HL-60 (cell line): Measurements from ENCODE around the gene GSTA5.

Source experiments
- DNase-seq, 2 experiments: peaks; one replicate each; pipeline ENCODE4 v3.0.0-alpha.2; 2010 to 2020; ENCODE audit warnings: low read depth in 1 of 2, low spot score in 1 of 2
- H3K27ac ChIP-seq: fragments of 250-450 bp; sonication (Bioruptor Pico); replicated peaks from 2 replicates; pipeline ENCODE4 v1.5.1; 2020; ENCODE audit warnings: mild to moderate bottlenecking, moderate library complexity
- H3K27me3 ChIP-seq: fragments of 250-450 bp; sonication (Bioruptor Pico); 2 replicates; pipeline ENCODE4 v1.5.1; 2021; ENCODE audit warnings: mild to moderate bottlenecking, moderate library complexity; ENCODE audit not compliant: insufficient read depth, poor library complexity, severe bottlenecking
- H3K4me3 ChIP-seq: replicated peaks from 2 replicates; pipeline ENCODE4 v1.5.1; 2011; ENCODE audit warnings: mild to moderate bottlenecking, control low read depth, low read length; ENCODE audit not compliant: insufficient read depth
- GABPA ChIP-seq: IDR thresholded peaks from 2 replicates; pipeline ENCODE4 v1.6.1; 2012; ENCODE audit warnings: low read depth
- POLR2AphosphoS5 ChIP-seq: IDR thresholded peaks from 2 replicates; pipeline ENCODE4 v1.6.1; 2012; ENCODE audit warnings: low read depth
- SPI1 ChIP-seq: IDR thresholded peaks from 2 replicates; pipeline ENCODE4 v1.6.1; 2012; ENCODE audit warnings: low read depth, mild to moderate bottlenecking, borderline replicate concordance
- long read RNA-seq: library from polyadenylated mRNA; unstranded; transcript quantifications from one replicate; pipeline ENCODE4 v2.0.0, GENCODE V29; 2020
- TF ChIP-seq, protein P1 (sequence below): IDR thresholded peaks from one replicate; pipeline ENCODE4 v1.5.1; 2011; ENCODE audit warnings: low read length, control low read depth, inconsistent platforms; ENCODE audit not compliant: insufficient read depth
- TF ChIP-seq, protein P2 (sequence below): IDR thresholded peaks from 2 replicates; pipeline ENCODE4 v1.6.1; 2012; ENCODE audit warnings: low read depth; ENCODE audit not compliant: insufficient replicate concordance

GSTA5 gene
- long read RNA-seq = 0 reads

DNA sequence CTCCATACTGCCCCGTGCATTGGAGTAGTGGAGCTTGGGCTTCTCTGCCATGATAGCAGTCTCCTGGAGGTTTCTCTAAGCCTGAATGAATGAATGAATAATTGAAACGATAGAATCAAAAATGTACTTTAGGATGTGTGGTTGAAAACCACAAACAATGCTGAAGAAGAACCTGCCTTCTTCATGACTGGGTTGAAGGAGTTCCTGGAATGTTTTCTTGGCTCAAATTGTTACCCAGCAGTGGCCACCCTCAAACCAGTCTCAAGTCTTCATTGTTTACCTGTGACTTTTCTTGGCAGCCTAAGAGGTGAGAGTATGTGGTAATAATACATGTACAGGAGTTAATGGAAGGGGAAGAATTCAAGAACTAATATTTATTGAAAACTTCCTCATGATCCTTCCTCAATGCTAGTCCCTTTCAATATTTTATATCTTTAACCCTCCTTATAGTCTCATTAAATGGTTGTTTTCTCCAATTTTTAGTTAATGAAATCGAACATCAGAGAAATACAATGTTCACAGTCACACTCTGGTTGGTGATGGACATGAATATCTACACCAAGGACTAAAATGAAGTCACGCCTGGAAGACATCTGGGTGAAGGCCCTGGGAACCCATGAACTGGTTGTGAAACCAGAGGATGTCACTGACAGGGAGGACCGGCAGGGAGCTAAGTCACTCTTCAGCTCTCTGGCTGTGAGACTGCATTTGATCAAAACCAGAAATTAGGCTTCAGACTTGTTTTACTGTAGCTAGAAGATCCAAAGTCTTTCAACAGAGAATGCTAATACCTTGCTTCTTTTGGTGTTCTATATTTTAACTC lies at the start of gene GSTA5:
Gene GSTA5, minus strand, starts transcription at position 51 of the 823 bp plus-strand sequence.
- TF ChIP-seq POLR2AphosphoS5 = no peak
- TF ChIP-seq, protein P1, sequence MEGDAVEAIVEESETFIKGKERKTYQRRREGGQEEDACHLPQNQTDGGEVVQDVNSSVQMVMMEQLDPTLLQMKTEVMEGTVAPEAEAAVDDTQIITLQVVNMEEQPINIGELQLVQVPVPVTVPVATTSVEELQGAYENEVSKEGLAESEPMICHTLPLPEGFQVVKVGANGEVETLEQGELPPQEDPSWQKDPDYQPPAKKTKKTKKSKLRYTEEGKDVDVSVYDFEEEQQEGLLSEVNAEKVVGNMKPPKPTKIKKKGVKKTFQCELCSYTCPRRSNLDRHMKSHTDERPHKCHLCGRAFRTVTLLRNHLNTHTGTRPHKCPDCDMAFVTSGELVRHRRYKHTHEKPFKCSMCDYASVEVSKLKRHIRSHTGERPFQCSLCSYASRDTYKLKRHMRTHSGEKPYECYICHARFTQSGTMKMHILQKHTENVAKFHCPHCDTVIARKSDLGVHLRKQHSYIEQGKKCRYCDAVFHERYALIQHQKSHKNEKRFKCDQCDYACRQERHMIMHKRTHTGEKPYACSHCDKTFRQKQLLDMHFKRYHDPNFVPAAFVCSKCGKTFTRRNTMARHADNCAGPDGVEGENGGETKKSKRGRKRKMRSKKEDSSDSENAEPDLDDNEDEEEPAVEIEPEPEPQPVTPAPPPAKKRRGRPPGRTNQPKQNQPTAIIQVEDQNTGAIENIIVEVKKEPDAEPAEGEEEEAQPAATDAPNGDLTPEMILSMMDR = no peak
- no peak for TF ChIP-seq GABPA
- TF ChIP-seq, protein P2, sequence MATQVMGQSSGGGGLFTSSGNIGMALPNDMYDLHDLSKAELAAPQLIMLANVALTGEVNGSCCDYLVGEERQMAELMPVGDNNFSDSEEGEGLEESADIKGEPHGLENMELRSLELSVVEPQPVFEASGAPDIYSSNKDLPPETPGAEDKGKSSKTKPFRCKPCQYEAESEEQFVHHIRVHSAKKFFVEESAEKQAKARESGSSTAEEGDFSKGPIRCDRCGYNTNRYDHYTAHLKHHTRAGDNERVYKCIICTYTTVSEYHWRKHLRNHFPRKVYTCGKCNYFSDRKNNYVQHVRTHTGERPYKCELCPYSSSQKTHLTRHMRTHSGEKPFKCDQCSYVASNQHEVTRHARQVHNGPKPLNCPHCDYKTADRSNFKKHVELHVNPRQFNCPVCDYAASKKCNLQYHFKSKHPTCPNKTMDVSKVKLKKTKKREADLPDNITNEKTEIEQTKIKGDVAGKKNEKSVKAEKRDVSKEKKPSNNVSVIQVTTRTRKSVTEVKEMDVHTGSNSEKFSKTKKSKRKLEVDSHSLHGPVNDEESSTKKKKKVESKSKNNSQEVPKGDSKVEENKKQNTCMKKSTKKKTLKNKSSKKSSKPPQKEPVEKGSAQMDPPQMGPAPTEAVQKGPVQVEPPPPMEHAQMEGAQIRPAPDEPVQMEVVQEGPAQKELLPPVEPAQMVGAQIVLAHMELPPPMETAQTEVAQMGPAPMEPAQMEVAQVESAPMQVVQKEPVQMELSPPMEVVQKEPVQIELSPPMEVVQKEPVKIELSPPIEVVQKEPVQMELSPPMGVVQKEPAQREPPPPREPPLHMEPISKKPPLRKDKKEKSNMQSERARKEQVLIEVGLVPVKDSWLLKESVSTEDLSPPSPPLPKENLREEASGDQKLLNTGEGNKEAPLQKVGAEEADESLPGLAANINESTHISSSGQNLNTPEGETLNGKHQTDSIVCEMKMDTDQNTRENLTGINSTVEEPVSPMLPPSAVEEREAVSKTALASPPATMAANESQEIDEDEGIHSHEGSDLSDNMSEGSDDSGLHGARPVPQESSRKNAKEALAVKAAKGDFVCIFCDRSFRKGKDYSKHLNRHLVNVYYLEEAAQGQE = no peak
- no peak for TF ChIP-seq SPI1
- H3K27ac ChIP-seq = no peak within 1 kb of the TSS
- H3K4me3 ChIP-seq = no peak within 1 kb of the TSS
- no peak for DNase-seq
- peaks cover 3% of the 10 kb centered on the region for H3K27me3 ChIP-seq

DNA sequence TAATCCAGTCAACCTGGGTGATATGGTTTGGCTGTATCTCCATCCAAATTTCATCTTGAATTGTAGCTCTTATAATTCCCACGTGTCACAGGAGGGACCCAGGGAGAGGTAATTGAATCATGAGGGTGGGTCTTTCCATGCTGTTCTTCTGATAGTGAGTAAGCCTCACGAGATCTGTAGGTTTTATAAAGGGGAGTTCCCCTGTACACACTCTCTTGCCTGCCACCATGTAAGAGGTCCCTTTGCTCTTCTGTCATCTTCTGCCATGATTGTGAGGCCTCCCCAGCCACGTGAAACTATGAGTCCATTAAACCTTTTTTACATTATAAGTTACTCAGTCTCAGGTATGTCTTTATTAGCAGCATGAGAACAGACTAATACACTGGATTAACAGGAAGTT lies 49.4 kb upstream of the GSTA5 start:
- no peak for TF ChIP-seq POLR2AphosphoS5
- TF ChIP-seq SPI1 = no peak
- no peak for TF ChIP-seq GABPA
- TF ChIP-seq, protein P1 = no peak
- TF ChIP-seq, protein P2 = no peak
- no peaks in the 10 kb centered on the region for H3K27me3 ChIP-seq
- no peak for DNase-seq
- H3K4me3 ChIP-seq = no peak overlapping the region
- no peak overlapping the region for H3K27ac ChIP-seq

DNA sequence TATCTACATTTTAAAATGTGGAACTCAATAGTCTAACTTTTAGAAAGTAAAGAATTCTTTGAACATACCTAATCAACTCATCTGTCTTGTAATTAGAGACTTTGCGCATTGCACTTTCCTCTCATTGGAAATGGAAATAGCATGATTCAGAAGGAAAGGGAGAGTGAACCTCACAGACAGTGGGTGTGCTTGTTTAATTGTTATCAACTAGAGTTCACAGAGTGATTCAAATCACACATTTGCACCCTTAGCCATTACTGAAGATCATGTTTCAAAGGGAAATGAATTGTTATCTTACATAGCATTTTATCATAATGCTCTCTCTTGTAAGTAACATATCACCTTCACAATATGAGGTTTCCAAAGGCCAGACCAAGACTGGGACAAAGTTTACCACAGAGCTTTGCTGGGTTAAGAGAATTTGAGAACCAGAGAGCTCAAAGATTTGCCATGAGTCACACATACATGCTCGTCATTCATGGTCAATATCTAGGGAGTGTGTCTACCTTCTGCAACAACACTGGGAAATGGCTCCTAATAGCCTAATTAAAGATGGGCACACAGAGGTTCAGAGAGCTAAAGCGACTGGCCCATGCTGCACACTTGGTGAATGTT lies 47.4 kb upstream of the GSTA5 start:
- Histone ChIP-seq H3K4me3 (no peak overlapping the region), H3K27ac (no peak overlapping the region), H3K27me3 (no peaks in the 10 kb centered on the region)
- no peak for DNase-seq
- TF ChIP-seq POLR2AphosphoS5 (no peak), GABPA (no peak), SPI1 (no peak)
- TF ChIP-seq, protein P2 = no peak
- TF ChIP-seq, protein P1 = no peak
